Osteocyte (in vitro differentiated cells): ENCODE results near the gene ITGA1. TPM values are rescaled to one million over a fixed set of nuclear protein-coding genes. Genes with fewer than 3 reads are reported as not detected.
A peak's percentile ranks its signal among the peaks of the same experiment; 100 is the strongest.

Experiments
- DNase-seq: peaks from one replicate; pipeline ENCODE4 v3.0.0; 2021; ENCODE audit warnings: mixed read lengths; ENCODE audit not compliant: unreplicated experiment; ENCODE audit errors: extremely low spot score
- H3K27ac Mint-ChIP-seq: one replicate; pipeline ENCODE4 v1.8.0; 2021; ENCODE audit warnings: mild to moderate bottlenecking, mixed read lengths; ENCODE audit not compliant: unreplicated experiment
- H3K27me3 Mint-ChIP-seq: one replicate; pipeline ENCODE4 v1.8.0; 2021; ENCODE audit warnings: mixed read lengths; ENCODE audit not compliant: unreplicated experiment
- H3K36me3 Mint-ChIP-seq: one replicate; pipeline ENCODE4 v1.8.0; 2021; ENCODE audit warnings: mixed read lengths; ENCODE audit not compliant: unreplicated experiment
- H3K4me1 Mint-ChIP-seq: one replicate; pipeline ENCODE4 v1.8.0; 2021; ENCODE audit warnings: mixed read lengths; ENCODE audit not compliant: unreplicated experiment
- H3K4me3 Mint-ChIP-seq: one replicate; pipeline ENCODE4 v1.8.0; 2021; ENCODE audit warnings: mild to moderate bottlenecking, moderate library complexity, mixed read lengths; ENCODE audit not compliant: unreplicated experiment
- H3K9me3 Mint-ChIP-seq: one replicate; pipeline ENCODE4 v1.8.0; 2021; ENCODE audit warnings: mixed read lengths; ENCODE audit not compliant: unreplicated experiment
- total RNA-seq: library from RNA; stranded (reverse); gene quantifications from 2 replicates; pipeline ENCODE4 v1.2.1, GENCODE V29; 2021
- TF ChIP-seq, protein P1 (sequence below): fragments of 200-600 bp; sonication (generic); IDR thresholded peaks from 2 replicates; pipeline ENCODE4 v1.5.0; 2021; ENCODE audit warnings: antibody characterized with exemption, mild to moderate bottlenecking, moderate library complexity

The ITGA1 gene
- total RNA-seq, 1 donor from 2014 or later = 150 TPM

- no peak for DNase-seq
- no peaks in the 10 kb centered on the region for H3K9me3 Mint-ChIP-seq
- TF ChIP-seq, protein P1, sequence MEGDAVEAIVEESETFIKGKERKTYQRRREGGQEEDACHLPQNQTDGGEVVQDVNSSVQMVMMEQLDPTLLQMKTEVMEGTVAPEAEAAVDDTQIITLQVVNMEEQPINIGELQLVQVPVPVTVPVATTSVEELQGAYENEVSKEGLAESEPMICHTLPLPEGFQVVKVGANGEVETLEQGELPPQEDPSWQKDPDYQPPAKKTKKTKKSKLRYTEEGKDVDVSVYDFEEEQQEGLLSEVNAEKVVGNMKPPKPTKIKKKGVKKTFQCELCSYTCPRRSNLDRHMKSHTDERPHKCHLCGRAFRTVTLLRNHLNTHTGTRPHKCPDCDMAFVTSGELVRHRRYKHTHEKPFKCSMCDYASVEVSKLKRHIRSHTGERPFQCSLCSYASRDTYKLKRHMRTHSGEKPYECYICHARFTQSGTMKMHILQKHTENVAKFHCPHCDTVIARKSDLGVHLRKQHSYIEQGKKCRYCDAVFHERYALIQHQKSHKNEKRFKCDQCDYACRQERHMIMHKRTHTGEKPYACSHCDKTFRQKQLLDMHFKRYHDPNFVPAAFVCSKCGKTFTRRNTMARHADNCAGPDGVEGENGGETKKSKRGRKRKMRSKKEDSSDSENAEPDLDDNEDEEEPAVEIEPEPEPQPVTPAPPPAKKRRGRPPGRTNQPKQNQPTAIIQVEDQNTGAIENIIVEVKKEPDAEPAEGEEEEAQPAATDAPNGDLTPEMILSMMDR = no peak
- peak overlapping the region; percentile 90 for H3K4me3 Mint-ChIP-seq
- peaks cover 33% of the 10 kb centered on the region for H3K36me3 Mint-ChIP-seq
- no peaks in the 10 kb centered on the region for H3K27me3 Mint-ChIP-seq
- peaks cover 78% of the 10 kb centered on the region for H3K4me1 Mint-ChIP-seq
- H3K27ac Mint-ChIP-seq = peak overlapping the region; percentile 72
Measured at GRCh38 chr5:52802272-52802973, 14.7 kb downstream of the ITGA1 start.

- no peak for DNase-seq
- Mint-ChIP-seq H3K27me3 (no peaks in the 10 kb centered on the region), H3K4me1 (peaks cover 77% of the 10 kb centered on the region), H3K36me3 (peaks cover 33% of the 10 kb centered on the region), H3K9me3 (no peaks in the 10 kb centered on the region), H3K27ac (peak overlapping the region; percentile 54), H3K4me3 (peak overlapping the region; percentile 90)
- TF ChIP-seq, protein P1 = no peak
Measured at GRCh38 chr5:52802974-52803336, 15.2 kb downstream of the ITGA1 start.

DNA sequence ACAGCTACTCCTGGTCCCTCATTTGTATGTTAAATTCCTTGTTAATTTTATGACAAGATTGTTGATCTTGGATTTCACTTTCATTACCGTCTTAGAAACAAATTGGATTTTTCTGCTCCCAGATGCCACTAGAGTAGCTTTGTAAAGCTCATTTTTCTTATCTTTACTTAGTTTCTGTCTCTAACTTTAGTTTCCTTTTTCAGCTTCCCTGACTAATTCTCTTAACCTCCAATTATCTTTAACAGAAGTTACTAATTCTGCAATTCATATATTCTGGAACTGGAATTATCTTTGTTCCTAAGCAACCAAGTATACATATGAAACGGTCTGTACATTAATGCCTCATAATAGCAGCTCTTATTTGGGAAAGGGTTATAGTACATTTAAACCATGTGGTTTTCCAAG, 16.7 kb downstream of the ITGA1 start:
- Mint-ChIP-seq H3K4me1 (peaks cover 77% of the 10 kb centered on the region), H3K27ac (peak overlapping the region; percentile 55)

DNA sequence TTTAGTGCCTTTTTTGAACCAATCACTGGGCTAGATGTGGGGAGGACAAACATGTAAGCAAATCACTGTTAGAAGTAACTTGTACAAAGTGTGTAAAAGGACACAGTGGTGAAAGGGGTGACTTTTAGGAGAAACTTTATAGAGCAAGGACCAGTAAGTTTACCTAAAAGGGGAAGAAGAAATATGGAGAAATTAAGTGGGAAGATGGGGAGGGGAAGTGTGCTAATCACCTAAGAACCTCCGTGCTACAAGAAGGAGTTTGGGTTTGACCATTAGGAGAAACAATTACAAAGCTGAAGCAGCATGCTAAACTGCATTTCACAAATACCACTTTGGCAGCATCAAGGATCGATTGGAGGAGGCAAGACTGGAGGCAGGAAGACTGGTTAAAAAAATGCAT, 17.3 kb downstream of the ITGA1 start:
- H3K4me3 Mint-ChIP-seq = no peak overlapping the region
- no peaks in the 10 kb centered on the region for H3K27me3 Mint-ChIP-seq
- TF ChIP-seq, protein P1 = no peak
- no peak for DNase-seq
- peaks cover 33% of the 10 kb centered on the region for H3K36me3 Mint-ChIP-seq
- peak overlapping the region; percentile 32 for H3K27ac Mint-ChIP-seq
- H3K9me3 Mint-ChIP-seq = no peaks in the 10 kb centered on the region
- peaks cover 77% of the 10 kb centered on the region for H3K4me1 Mint-ChIP-seq

More for the DNA sequence above, 16.7 kb downstream of the ITGA1 start:
- Mint-ChIP-seq H3K9me3 (no peaks in the 10 kb centered on the region), H3K36me3 (peaks cover 33% of the 10 kb centered on the region), H3K27me3 (no peaks in the 10 kb centered on the region), H3K4me3 (peak overlapping the region; percentile 33)
- TF ChIP-seq, protein P1 = no peak
- DNase-seq = no peak

- no peak for DNase-seq
- peaks cover 36% of the 10 kb centered on the region for H3K36me3 Mint-ChIP-seq
- TF ChIP-seq, protein P1 = no peak
- H3K4me1 Mint-ChIP-seq = peaks cover 83% of the 10 kb centered on the region
- no peaks in the 10 kb centered on the region for H3K27me3 Mint-ChIP-seq
- H3K27ac Mint-ChIP-seq = peak overlapping the region; percentile 40
- H3K4me3 Mint-ChIP-seq = no peak overlapping the region
- H3K9me3 Mint-ChIP-seq = no peaks in the 10 kb centered on the region
Measured at GRCh38 chr5:52805615-52806014, 17.9 kb downstream of the ITGA1 start.
